Activated CD4-positive, alpha-beta T cell treated with anti-CD3 and anti-CD28 coated beads, Interleukin-2, amount 10 ng/mL, durations not matched to agents 7 days and 5 days (primary cell): ENCODE measurements around the gene GYG1. TPM values are rescaled to one million over a fixed set of nuclear protein-coding genes. Genes with fewer than 3 reads are reported as not detected.

Experiments used
- CTCF ChIA-PET: fragments of 350-600 bp; sonication (Branson Sonifier 250); formaldehyde crosslinking; loops from one replicate; lab custom pipeline; 2021; ENCODE audit warnings: antibody characterized with exemption; lab: Charles Lee
- POLR2A ChIA-PET: fragments of 350-600 bp; sonication (Branson Sonifier 250); formaldehyde crosslinking; loops from one replicate; lab custom pipeline; 2021; ENCODE audit warnings: antibody characterized with exemption; lab: Charles Lee
- DNase-seq: peaks from one replicate; pipeline ENCODE4 v3.0.0-alpha.2; 2020
- H3K27ac Mint-ChIP-seq: one replicate; pipeline ENCODE4 v1.8.0; 2021; ENCODE audit warnings: mild to moderate bottlenecking, moderate library complexity, mixed read lengths
- H3K27me3 Mint-ChIP-seq: one replicate; pipeline ENCODE4 v1.8.0; 2021; ENCODE audit warnings: mixed read lengths
- H3K36me3 Mint-ChIP-seq: one replicate; pipeline ENCODE4 v1.8.0; 2021; ENCODE audit warnings: low read depth, mixed read lengths
- H3K4me1 Mint-ChIP-seq: one replicate; pipeline ENCODE4 v1.8.0; 2021; ENCODE audit warnings: mixed read lengths
- H3K4me3 Mint-ChIP-seq: one replicate; pipeline ENCODE4 v1.8.0; 2021; ENCODE audit warnings: mild to moderate bottlenecking, moderate library complexity, mixed read lengths
- H3K9me3 Mint-ChIP-seq: one replicate; pipeline ENCODE4 v1.8.0; 2021; ENCODE audit warnings: mixed read lengths
- total RNA-seq, 2 experiments: library from RNA; stranded (reverse); gene quantifications; one replicate each; pipeline ENCODE4 v1.2.3, GENCODE V29; 2021

The GYG1 gene
- 10 to 100 TPM; 32.6 to 38.5 TPM for total RNA-seq

DNA sequence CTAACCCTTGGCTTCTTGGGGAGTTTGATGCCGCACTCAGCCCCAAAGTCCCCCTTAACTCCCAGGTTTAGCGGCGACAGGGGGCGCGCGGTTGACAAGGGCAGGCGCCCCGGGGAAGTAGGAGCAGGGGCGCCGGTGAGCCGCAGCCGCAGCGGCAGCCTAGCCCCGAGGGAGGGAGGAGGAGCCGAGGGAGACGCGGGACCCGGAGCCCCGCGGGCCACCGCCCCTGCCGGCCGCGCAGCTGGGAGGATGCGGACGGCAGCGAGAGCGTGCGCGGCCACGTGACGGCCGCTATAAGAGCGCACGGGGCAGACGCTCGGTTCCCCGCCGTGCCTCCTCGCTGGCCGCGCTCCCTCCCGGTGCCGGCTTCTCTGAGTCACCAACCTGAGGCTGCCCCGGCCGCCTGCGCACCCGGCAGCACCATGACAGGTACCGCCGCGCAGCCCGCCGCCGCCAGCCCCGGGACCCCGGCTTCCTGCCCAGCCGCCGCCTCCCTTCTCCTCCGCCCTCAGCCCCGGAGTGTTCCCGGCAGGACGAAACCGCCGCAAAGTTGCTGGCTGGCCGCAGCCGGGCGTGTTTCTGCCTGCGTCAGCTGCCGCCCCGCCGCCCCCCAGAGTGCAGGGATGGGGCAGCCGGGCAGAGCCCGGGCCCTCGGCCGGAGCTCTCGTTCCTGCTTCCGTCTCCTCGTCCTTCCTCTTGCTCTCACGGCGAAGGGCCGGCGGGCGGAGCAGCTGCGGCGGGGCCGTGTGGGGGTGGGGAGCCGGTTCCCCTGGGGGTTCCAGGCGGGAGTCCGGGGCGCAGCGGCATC is at the start of gene GYG1:
Gene GYG1, plus strand, starts transcription at position 322 of the 808 bp plus-strand sequence. Its CDS starts 101 bp downstream, at position 423.
- CTCF ChIA-PET = interaction anchor here (0.9 to 1.6 kb wide), 6 partner anchors 10 to 289 kb away, joined by 3 to 5 read pairs (median 4); no protein-coding TSS in a partner anchor
- Mint-ChIP-seq H3K9me3 (no peaks in the 10 kb centered on the region), H3K27ac (peak within 1 kb of the TSS; percentile 86), H3K36me3 (peaks cover 30% of the 10 kb centered on the region), H3K4me1 (peaks cover 30% of the 10 kb centered on the region), H3K27me3 (no peaks in the 10 kb centered on the region), H3K4me3 (peak within 1 kb of the TSS; percentile 75)
- DNase-seq = peak; percentile 73
- POLR2A ChIA-PET = interaction anchor here (0.5 kb wide), 1 partner anchor 713 kb away, joined by 3 read pairs; no protein-coding TSS in a partner anchor

- ChIA-PET CTCF (no interaction called here), POLR2A (no interaction called here)
- H3K27ac Mint-ChIP-seq = no peak overlapping the region
- H3K36me3 Mint-ChIP-seq = no peaks in the 10 kb centered on the region
- H3K4me1 Mint-ChIP-seq = no peaks in the 10 kb centered on the region
- DNase-seq = peak; percentile 34
- no peaks in the 10 kb centered on the region for H3K9me3 Mint-ChIP-seq
- H3K4me3 Mint-ChIP-seq = no peak overlapping the region
- H3K27me3 Mint-ChIP-seq = peaks cover 3% of the 10 kb centered on the region
These were observed 47.7 kb upstream of the GYG1 start for GRCh38 chr3:148943506-148944205.

DNA sequence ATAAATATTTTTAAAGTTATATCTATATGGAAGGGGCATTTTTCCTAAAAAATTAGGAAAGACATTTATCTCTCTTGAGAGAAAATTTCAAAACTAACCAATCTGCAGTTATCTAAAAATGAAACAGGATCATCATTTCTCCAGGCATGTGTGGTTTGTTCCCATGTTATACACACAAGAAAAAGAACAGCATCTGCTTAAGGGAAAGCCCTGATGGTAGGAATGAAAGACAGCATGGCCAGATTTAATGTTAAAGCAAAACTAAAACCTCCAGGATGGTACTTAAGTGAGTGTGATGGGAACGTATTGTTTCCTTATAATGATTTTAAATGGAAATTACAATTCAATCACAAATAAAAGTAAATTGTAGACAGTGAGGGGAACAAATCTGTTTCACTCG is 46.2 kb upstream of the GYG1 start:
- CTCF ChIA-PET = no interaction called here
- H3K36me3 Mint-ChIP-seq = no peaks in the 10 kb centered on the region

DNA sequence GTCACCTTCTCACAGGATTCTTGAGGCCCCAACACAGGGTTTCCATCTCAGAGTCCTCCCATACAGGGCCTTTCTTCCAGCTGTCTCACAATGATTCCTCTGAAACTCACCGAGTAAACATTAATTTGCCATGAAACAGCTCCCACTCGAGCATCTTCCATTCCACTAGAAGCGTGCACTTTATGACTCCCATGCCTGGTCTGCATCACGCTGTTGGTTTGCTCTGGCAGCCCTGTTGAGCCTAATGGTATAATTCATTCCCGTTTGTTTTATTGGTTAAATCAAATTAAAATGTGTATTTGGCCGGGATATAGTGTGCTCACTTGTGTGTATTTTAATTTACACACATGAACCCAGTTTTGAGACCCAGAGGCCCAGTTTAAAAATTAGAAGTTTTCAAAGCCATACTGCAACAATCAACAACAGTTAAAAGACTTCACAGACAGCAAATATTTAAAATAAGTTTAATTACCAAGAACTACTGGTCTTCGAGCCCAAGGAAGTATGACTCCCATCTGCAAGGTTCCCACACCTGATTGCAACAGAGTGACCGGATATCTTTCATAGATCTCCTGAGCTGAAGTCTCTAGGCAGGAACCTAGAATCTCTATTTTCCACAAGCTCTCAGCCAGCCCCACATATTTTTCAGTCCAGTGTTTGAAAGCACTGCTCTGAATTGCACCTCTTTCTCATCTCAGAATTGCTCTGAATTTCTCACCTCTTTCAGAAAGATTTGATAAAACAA is 42.3 kb upstream of the GYG1 start:
- ChIA-PET CTCF (no interaction called here), POLR2A (no interaction called here)
- no peaks in the 10 kb centered on the region for H3K27me3 Mint-ChIP-seq
- no peaks in the 10 kb centered on the region for H3K9me3 Mint-ChIP-seq
- no peaks in the 10 kb centered on the region for H3K36me3 Mint-ChIP-seq
- no peaks in the 10 kb centered on the region for H3K4me1 Mint-ChIP-seq
- no peak overlapping the region for H3K4me3 Mint-ChIP-seq
- H3K27ac Mint-ChIP-seq = no peak overlapping the region
- DNase-seq = no peak

More for the DNA sequence above, 46.2 kb upstream of the GYG1 start:
- Mint-ChIP-seq H3K9me3 (no peaks in the 10 kb centered on the region), H3K4me1 (no peaks in the 10 kb centered on the region), H3K27ac (no peak overlapping the region), H3K27me3 (no peaks in the 10 kb centered on the region), H3K4me3 (no peak overlapping the region)
- POLR2A ChIA-PET = no interaction called here
- no peak for DNase-seq

DNA sequence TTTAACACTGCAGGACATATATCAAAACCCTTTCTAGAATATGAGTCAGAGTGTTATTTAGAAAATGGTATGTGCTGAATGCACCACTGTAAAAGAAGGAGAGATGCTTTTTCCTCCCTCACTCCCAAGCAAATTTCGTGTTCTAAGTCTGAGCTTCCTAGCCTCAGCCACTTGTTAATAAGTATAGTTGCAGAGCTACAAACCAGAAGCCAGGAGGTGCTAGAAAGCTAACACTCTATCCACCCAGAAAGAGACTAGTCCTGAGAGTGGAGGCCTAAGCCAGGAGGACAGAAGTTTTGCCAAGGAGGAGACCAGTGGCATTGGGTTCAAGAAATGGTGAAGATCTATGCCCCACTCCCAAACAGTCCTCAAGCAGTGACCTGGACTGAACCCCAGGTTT is 40.5 kb upstream of the GYG1 start:
- peaks cover 3% of the 10 kb centered on the region for H3K27me3 Mint-ChIP-seq
- no peaks in the 10 kb centered on the region for H3K9me3 Mint-ChIP-seq
- no peak overlapping the region for H3K4me3 Mint-ChIP-seq
- ChIA-PET POLR2A (interaction anchor here (0.6 kb wide), 1 partner anchor 290 kb away, joined by 3 read pairs; no protein-coding TSS in a partner anchor), CTCF (interaction anchor here (0.6 to 1.1 kb wide), 2 partner anchors 30 to 89 kb away, joined by 4 to 5 read pairs; no protein-coding TSS in a partner anchor)
- no peak overlapping the region for H3K27ac Mint-ChIP-seq
- H3K4me1 Mint-ChIP-seq = no peaks in the 10 kb centered on the region
- H3K36me3 Mint-ChIP-seq = no peaks in the 10 kb centered on the region
- DNase-seq = no peak

GRCh38 chr3:148951599-148952361 is 39.6 kb upstream of the GYG1 start:
- no peak overlapping the region for H3K27ac Mint-ChIP-seq
- no peak for DNase-seq
- no peak overlapping the region for H3K4me3 Mint-ChIP-seq
- H3K4me1 Mint-ChIP-seq = no peaks in the 10 kb centered on the region
- peaks cover 3% of the 10 kb centered on the region for H3K27me3 Mint-ChIP-seq
- H3K9me3 Mint-ChIP-seq = no peaks in the 10 kb centered on the region
- ChIA-PET POLR2A (no interaction called here), CTCF (no interaction called here)
- H3K36me3 Mint-ChIP-seq = no peaks in the 10 kb centered on the region

- H3K9me3 Mint-ChIP-seq = no peaks in the 10 kb centered on the region
- POLR2A ChIA-PET = no interaction called here
- no peak for DNase-seq
- no peaks in the 10 kb centered on the region for H3K36me3 Mint-ChIP-seq
- H3K27me3 Mint-ChIP-seq = peaks cover 3% of the 10 kb centered on the region
- H3K4me3 Mint-ChIP-seq = no peak overlapping the region
- no peak overlapping the region for H3K27ac Mint-ChIP-seq
- H3K4me1 Mint-ChIP-seq = peaks cover 8% of the 10 kb centered on the region
- CTCF ChIA-PET = interaction anchor here (1.3 to 3.1 kb wide), 3 partner anchors 11 to 177 kb away, joined by 3 to 18 read pairs (median 5); partner anchors contain the start of gene HPS3
These were observed 38.2 kb upstream of the GYG1 start for GRCh38 chr3:148953094-148953493.

GRCh38 chr3:148954981-148955380 is 36.4 kb upstream of the GYG1 start:
- DNase-seq = no peak
- Mint-ChIP-seq H3K27ac (no peak overlapping the region), H3K4me3 (no peak overlapping the region), H3K27me3 (peaks cover 3% of the 10 kb centered on the region), H3K4me1 (peaks cover 11% of the 10 kb centered on the region), H3K9me3 (no peaks in the 10 kb centered on the region), H3K36me3 (no peaks in the 10 kb centered on the region)
- CTCF ChIA-PET = interaction anchor here (0.9 to 3.1 kb wide), 10 partner anchors 11 to 326 kb away, joined by 3 to 18 read pairs (median 5); no protein-coding TSS in a partner anchor
- POLR2A ChIA-PET = no interaction called here

DNA sequence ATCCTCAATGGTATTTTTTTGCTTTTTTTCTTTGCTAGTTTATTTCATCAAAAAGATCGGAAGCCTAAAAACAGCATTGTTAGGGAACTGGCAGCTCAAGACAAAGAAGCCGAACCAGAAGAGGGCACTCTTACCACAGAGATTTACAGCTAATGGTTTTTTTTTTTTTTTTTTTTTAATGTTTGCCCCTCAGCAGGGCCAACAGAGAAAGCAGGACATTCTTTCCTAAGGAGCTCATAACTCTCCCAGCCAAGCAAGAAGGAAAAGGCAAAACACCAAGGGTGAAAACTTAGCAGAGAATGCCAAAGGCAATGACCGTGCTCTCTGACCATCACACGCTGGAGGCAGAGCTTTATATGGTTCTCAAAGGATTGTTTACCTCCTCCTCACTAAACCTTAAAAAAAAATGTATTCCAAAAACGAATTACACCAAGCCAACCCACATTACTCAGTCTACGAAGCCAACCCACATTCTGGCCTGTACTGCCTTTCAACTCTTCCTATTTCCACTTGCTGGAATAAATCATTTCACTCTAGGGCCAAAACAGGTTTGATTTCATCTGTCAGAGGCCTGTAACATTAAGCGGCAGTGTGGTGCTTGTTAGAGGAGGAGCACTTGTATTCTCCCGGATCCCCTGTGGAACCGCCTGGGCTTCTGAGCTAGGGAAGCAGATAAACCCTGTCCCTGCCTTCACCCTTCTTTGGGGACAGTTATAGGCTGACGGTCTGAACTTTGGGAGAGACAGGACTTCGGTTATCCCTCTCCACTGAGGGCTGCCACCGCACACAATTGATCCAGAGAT is 35.6 kb upstream of the GYG1 start:
- Mint-ChIP-seq H3K27ac (no peak overlapping the region), H3K4me3 (no peak overlapping the region), H3K4me1 (peaks cover 11% of the 10 kb centered on the region), H3K27me3 (peaks cover 3% of the 10 kb centered on the region), H3K36me3 (no peaks in the 10 kb centered on the region), H3K9me3 (no peaks in the 10 kb centered on the region)
- CTCF ChIA-PET = interaction anchor here (0.9 to 3.1 kb wide), 11 partner anchors 10 to 325 kb away, joined by 3 to 18 read pairs (median 4); no protein-coding TSS in a partner anchor
- POLR2A ChIA-PET = no interaction called here
- peak; percentile 49 for DNase-seq

GRCh38 chr3:148957586-148957985 is 33.8 kb upstream of the GYG1 start:
- Mint-ChIP-seq H3K27ac (no peak overlapping the region), H3K36me3 (no peaks in the 10 kb centered on the region), H3K9me3 (no peaks in the 10 kb centered on the region), H3K4me3 (no peak overlapping the region), H3K27me3 (peaks cover 13% of the 10 kb centered on the region), H3K4me1 (peaks cover 11% of the 10 kb centered on the region)
- no peak for DNase-seq
- CTCF ChIA-PET = interaction anchor here (0.8 to 1.3 kb wide), 4 partner anchors 10 to 325 kb away, joined by 3 to 4 read pairs (median 3); no protein-coding TSS in a partner anchor
- POLR2A ChIA-PET = no interaction called here

DNA sequence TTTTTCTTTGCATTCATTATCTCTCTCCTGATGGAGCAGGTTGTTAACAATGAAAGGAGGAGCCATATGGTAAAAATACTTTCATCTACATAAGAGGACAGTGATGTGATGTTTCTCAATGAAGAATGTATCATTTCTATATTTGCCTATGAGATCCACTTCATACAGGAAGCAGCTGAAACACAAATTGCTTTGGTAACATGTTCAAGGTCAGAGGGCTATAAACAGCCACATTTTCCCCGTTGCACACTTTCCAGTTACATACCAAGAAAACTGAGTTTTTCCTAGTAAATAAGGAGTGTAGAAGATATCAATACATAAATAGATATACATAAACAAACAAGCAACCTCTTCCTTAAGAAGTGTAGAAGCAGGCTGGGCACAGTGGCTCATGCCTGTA is 32.6 kb upstream of the GYG1 start:
- Mint-ChIP-seq H3K27me3 (peaks cover 14% of the 10 kb centered on the region), H3K27ac (no peak overlapping the region), H3K9me3 (no peaks in the 10 kb centered on the region), H3K36me3 (no peaks in the 10 kb centered on the region), H3K4me1 (peaks cover 11% of the 10 kb centered on the region), H3K4me3 (no peak overlapping the region)
- no peak for DNase-seq
- ChIA-PET POLR2A (no interaction called here), CTCF (no interaction called here)
